GM18502 (cell line): Measurements from ENCODE around the gene ELFN1.

Experiments
- ATAC-seq: cut with Tn5 transposase; IDR thresholded peaks from one replicate; pipeline ENCODE4 v1.9.1; 2021; ENCODE audit warnings: mild to moderate bottlenecking; ENCODE audit not compliant: unreplicated experiment, poor library complexity

Gene ELFN1

GRCh38 chr7:1674161-1675035 lies 4.3 kb downstream of the ELFN1 start:
- ATAC-seq, result no peak

GRCh38 chr7:1675036-1675671 lies 5.1 kb downstream of the ELFN1 start:
- ATAC-seq, result no peak

GRCh38 chr7:1675673-1676549 lies 5.8 kb downstream of the ELFN1 start:
- no peak for ATAC-seq

- ATAC-seq, result no peak
Measured at GRCh38 chr7:1676550-1677078, 6.5 kb downstream of the ELFN1 start.

- ATAC-seq, result no peak
Measured at GRCh38 chr7:1677206-1678080, 7.4 kb downstream of the ELFN1 start.

GRCh38 chr7:1678081-1678543 lies 8.0 kb downstream of the ELFN1 start:
- no peak for ATAC-seq

- ATAC-seq, result no peak
Measured at GRCh38 chr7:1678571-1679325, 8.7 kb downstream of the ELFN1 start.

- no peak for ATAC-seq
Measured at GRCh38 chr7:1679326-1679965, 9.4 kb downstream of the ELFN1 start.

GRCh38 chr7:1679966-1680730 lies 10.1 kb downstream of the ELFN1 start:
- no peak for ATAC-seq

- ATAC-seq, result no peak
Measured at GRCh38 chr7:1681581-1681980, 11.5 kb downstream of the ELFN1 start.

- ATAC-seq, result no peak
Measured at GRCh38 chr7:1685000-1685624, 15.0 kb downstream of the ELFN1 start.

- no peak for ATAC-seq
Measured at GRCh38 chr7:1688542-1688941, 18.5 kb downstream of the ELFN1 start.

GRCh38 chr7:1689311-1689710 lies 19.2 kb downstream of the ELFN1 start:
- ATAC-seq, result no peak

- ATAC-seq, result no peak
Measured at GRCh38 chr7:1690359-1690958, 20.4 kb downstream of the ELFN1 start.

GRCh38 chr7:1691096-1691495 lies 21.0 kb downstream of the ELFN1 start:
- ATAC-seq, result no peak

GRCh38 chr7:1691601-1692514 lies 21.8 kb downstream of the ELFN1 start:
- no peak for ATAC-seq
